Frontal cortex (tissue), 4 donors: ENCODE measurements around the gene TAMALIN. TPM values are rescaled to one million over a fixed set of nuclear protein-coding genes. Genes with fewer than 3 reads are reported as not detected.

Experiments
- DNase-seq, 2 donors: peaks; one replicate each; pipeline ENCODE4 v3.0.0; 2012; ENCODE audit warnings: low spot score in 2 of 2
- FAIRE-seq: peaks from 2 replicates; lab custom pipeline; 2012; peaks lifted over from hg19 to GRCh38; lab: Jason Lieb, UNC
- total RNA-seq: library from RNA; depleted of rRNA; stranded (reverse); fragments of >200 nt; gene quantifications from one replicate; pipeline ENCODE4 v1.2.3, GENCODE V29; 2014
- donor health status: control.
- donor health status: control.
- donor health status: control.

Gene TAMALIN
- total RNA-seq, 1 donor from 2014 or later = 2.4 TPM

DNA sequence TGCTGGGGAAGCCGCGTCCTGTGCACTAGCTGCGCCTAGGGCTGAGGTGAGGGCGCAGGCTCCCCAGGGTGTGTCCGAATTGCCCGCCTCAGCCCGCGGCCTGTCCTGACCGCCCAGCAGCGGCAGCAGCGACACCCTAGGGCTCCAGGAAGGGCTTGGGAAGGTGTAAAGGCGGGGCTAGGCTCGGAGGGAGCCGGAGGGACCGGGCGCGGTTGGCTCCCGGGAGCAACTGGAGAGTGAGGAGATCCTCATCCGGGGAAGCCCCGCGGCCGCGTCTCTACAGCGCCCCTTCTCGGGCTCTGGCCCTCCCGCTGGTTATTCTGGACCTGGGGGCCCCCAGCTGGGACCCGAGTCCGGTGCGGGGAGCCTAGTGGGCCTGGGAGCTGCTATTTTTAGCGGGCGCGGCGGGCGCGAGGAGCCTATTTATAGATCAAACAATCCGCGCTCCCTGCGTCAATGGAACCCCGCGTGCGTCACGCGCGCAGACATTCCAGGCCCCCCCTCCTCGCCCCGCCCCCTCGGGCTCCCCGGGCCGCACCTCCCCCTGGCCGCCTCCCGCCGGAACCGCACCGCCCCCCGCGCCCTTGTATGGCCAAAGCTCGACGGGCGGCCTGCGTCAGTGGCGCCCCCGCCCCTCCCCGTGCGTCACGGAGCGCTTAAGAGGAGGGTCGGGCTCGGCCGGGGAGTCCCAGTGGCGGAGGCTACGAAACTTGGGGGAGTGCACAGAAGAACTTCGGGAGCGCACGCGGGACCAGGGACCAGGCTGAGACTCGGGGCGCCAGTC, 44.2 kb downstream of the TAMALIN start, which contains the start of gene NR4A1:
NR4A1 (plus strand) TSS at position 685 of the 784 bp plus-strand sequence. CDS start 2,887 bp downstream, outside the sequence.
- DNase-seq = peak; percentile 90 to 98
- FAIRE-seq = no peak

DNA sequence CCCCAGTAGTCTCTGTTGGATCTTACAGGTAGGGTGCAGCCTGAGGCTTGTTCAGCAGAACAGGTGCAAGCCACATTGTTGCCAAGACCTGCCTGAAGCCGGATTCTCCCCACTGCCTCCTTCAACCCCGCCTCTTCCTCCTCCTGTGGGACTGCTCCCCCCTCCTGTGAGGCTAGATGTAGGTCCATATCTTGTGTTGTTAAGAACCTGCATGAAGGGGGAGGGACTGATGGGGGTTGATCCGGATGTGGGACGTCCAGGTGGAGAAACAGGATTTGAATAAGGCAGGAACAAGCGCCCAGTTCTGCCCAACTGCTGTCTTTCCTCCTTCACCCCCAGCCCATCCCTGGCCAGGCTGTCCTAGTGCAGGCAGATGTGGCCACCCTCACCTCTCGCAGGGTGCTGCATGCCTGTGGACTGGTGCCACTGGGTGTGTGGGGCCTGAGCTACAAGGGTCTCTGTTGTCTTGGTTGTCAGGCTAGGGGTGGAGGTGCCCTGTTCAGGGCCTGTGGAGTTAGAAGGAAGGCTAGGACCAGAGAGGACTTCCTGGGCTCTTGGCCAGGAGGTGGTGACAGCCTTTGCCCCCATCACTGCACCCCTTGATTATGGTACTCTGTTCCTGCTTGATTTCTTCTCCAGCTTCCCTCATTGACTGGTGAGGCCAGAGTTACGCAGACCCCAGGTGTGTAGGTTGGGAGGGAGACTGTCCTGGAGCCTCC, 45.9 kb downstream of the TAMALIN start:
- FAIRE-seq = no peak
- no peak for DNase-seq

DNA sequence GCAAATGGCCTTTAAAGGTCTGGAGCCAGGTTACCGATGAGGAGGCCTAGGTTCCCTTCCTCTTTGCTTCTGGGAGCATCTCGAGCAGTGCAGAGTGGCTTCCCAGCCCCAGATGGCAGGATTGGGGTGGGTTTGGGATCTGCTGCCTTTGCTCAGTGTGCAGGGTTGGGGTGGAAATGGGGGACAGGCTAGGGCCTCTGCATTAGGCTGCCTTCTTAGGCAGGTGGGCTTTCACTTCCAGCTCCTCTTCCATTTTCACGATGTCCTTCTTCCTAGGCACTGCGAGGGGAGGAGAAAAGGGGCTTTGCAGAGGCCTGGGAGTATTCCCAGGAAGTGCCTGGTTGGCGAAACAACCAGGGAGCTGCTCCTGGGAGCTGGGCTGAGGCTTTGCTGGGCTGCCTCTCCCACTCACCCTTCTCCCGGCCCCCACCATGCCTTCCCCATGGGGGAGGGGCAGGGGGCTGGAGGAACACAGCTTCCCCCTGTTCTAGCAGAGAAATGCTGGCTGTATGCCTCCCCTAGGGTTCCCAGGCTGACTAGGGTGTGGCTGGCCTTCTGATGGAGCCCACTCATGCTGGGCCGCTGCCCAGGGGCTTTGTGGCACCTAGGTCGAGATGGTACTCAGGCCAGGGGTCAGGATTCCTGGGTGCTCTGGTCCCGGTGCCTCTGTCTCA, 46.9 kb downstream of the TAMALIN start:
- FAIRE-seq (no peak), DNase-seq (no peak)

DNA sequence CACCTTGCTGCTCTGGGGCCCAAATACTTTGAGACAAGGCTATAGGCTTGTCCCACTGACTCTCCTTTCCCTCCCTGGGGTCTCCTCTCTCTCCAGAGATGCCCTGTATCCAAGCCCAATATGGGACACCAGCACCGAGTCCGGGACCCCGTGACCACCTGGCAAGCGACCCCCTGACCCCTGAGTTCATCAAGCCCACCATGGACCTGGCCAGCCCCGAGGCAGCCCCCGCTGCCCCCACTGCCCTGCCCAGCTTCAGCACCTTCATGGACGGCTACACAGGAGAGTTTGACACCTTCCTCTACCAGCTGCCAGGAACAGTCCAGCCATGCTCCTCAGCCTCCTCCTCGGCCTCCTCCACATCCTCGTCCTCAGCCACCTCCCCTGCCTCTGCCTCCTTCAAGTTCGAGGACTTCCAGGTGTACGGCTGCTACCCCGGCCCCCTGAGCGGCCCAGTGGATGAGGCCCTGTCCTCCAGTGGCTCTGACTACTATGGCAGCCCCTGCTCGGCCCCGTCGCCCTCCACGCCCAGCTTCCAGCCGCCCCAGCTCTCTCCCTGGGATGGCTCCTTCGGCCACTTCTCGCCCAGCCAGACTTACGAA, 47.6 kb downstream of the TAMALIN start:
- no peak for FAIRE-seq
- DNase-seq = no peak

GRCh38 chr12:52054833-52055730, 48.3 kb downstream of the TAMALIN start:
- DNase-seq = no peak
- no peak for FAIRE-seq

GRCh38 chr12:52055731-52056711, 49.3 kb downstream of the TAMALIN start:
- FAIRE-seq (no peak), DNase-seq (peak in 1 of 2 donors; percentile 73)

- FAIRE-seq (no peak), DNase-seq (no peak)
Measured at GRCh38 chr12:52056801-52057637, 50.3 kb downstream of the TAMALIN start.

GRCh38 chr12:52057638-52058576, 51.2 kb downstream of the TAMALIN start:
- FAIRE-seq (no peak), DNase-seq (no peak)

- FAIRE-seq (no peak), DNase-seq (no peak)
Measured at GRCh38 chr12:52058631-52059361, 52.0 kb downstream of the TAMALIN start.

- no peak for FAIRE-seq
- DNase-seq = no peak
Measured at GRCh38 chr12:52059582-52060497, 53.1 kb downstream of the TAMALIN start.

DNA sequence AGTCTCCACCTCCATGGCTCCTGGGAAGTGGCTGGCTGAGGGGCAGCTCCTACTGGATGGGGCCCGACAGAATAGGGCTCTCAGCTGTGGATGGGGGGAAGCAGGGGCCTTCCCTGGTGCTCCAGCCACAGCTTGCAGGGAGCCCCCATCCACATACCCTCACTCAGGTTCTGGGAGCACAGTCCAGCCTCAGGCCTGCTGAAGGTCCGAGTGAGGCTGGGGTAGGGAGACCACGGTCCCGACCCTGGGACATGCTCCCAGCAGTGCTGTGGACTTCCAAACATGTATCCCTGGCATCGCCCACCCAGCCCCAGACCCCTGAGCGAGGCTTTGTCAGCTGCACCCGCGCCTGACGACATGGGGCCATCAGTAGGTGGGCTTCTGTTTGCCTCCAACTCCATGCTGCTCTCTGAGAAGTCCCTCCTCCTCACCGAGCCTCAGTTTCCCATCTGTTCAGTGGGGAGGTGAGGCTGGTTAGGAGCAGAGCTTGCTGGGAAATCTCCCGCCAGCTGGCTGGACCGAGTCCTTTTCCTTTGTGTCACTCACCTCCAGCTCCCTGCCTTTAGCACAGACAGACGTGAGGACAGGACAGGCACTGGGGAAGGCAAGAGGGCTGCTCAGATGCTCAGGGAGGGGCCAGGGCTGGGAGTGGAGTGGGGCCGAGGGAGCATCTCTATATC, 53.9 kb downstream of the TAMALIN start:
- FAIRE-seq = no peak
- no peak for DNase-seq

DNA sequence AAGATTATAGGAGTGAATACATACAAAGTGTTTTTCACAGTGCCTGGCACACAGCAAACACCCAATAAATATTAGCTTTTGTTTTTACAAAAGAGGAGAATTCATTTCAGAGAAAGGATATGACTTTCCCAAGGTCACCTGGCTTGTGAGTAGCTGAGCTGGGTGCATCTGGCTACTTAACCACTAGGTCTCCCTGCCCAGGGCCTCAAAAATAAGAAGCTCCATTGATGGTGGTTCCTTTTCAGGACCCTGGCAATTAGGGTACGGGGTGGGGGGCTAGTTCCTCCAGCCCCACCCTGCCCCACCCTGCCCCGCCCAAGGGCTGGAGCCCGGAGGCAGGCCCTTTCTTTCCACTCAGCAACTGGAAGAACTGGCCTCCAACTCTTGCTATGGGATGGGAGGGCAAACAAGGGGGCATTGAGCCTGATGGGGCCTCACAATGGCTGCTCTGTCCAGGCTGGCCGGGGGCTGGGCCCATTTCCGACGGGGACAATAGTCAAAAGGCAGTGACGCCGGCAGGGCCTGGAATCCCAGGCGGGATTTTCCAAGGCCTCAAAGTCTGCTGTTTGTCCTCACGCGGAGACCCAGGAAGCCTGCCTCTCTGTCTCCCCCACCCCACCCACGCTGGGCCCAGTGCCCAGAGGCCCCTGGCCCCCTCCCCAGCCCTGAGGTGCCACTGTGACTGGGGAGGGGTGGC, 54.9 kb downstream of the TAMALIN start:
- DNase-seq = peak in 1 of 2 donors; percentile 77

More for the DNA sequence above, 54.9 kb downstream of the TAMALIN start:
- no peak for FAIRE-seq
